CD4-positive, alpha-beta T cell treated with Interferon gamma for 1 hour (primary cell): ENCODE data around the gene APBB2.

Source experiments
- DNase-seq: peaks from one replicate; pipeline ENCODE4 v3.0.0-alpha.2; 2020

APBB2 gene

GRCh38 chr4:40789771-40790170 lies 424.6 kb downstream of the APBB2 start:
- no peak for DNase-seq

GRCh38 chr4:40789031-40789430 lies 425.3 kb downstream of the APBB2 start:
- no peak for DNase-seq

GRCh38 chr4:40788331-40788730 lies 426.0 kb downstream of the APBB2 start:
- no peak for DNase-seq

GRCh38 chr4:40785727-40786126 lies 428.6 kb downstream of the APBB2 start:
- no peak for DNase-seq

GRCh38 chr4:40782876-40783275 lies 431.5 kb downstream of the APBB2 start:
- DNase-seq, result no peak

- DNase-seq, result no peak
These were observed 436.3 kb downstream of the APBB2 start for GRCh38 chr4:40778090-40778489.

- DNase-seq, result no peak
These were observed 445.1 kb downstream of the APBB2 start for GRCh38 chr4:40769266-40769665.

- DNase-seq, result no peak
These were observed 451.1 kb downstream of the APBB2 start for GRCh38 chr4:40763228-40763716.
